Naive thymus-derived CD8-positive, alpha-beta T cell (primary cell): ENCODE data around the gene ITGB2. TPM values are rescaled to one million over a fixed set of nuclear protein-coding genes. Genes with fewer than 3 reads are reported as not detected.

Experiments
- ATAC-seq, 2 donors: fragments of 150-1000 bp; cut with Tn5 transposase in 1 of 2; sonication (Bioruptor Pico), chemical (Tn5 transposase) in 1 of 2; 1 replicate in 1 of 2; 2 replicates in 1 of 2; pipeline ENCODE4 v1.10.0; 2021; ENCODE audit warnings: mild to moderate bottlenecking in 2 of 2, moderate library complexity in 2 of 2
- POLR2A ChIA-PET: fragments of 350-600 bp; sonication (Branson Sonifier 250); formaldehyde crosslinking; loops from one replicate; lab custom pipeline; 2021; ENCODE audit warnings: antibody characterized with exemption; lab: Charles Lee
- DNase-seq, 10 donors: peaks; one replicate each; pipeline versions ENCODE4 v3.0.0 to v3.0.0-alpha.2; 2020 to 2022
- H3K27ac Mint-ChIP-seq, 10 donors: one replicate each; pipeline ENCODE4 v1.8.0; 2020 to 2022; ENCODE audit warnings: mild to moderate bottlenecking in 10 of 10, mixed read lengths in 10 of 10, moderate library complexity in 4 of 10, inconsistent platforms in 1 of 10
- H3K27me3 Mint-ChIP-seq, 5 donors: one replicate each; pipeline ENCODE4 v1.8.0; 2021 to 2022; ENCODE audit warnings: mixed read lengths in 5 of 5
- H3K36me3 Mint-ChIP-seq, 3 donors: one replicate each; pipeline ENCODE4 v1.8.0; 2020 to 2022; ENCODE audit warnings: mixed read lengths in 3 of 3, mild to moderate bottlenecking in 2 of 3, inconsistent platforms in 1 of 3
- H3K4me1 Mint-ChIP-seq, 4 donors: one replicate each; pipeline ENCODE4 v1.8.0; 2021 to 2022; ENCODE audit warnings: mixed read lengths in 4 of 4
- H3K4me3 Mint-ChIP-seq, 10 donors: one replicate each; pipeline ENCODE4 v1.8.0; 2020 to 2022; ENCODE audit warnings: mild to moderate bottlenecking in 10 of 10, mixed read lengths in 10 of 10, moderate library complexity in 6 of 10, inconsistent platforms in 1 of 10
- H3K9me3 Mint-ChIP-seq, 9 donors: one replicate each; pipeline ENCODE4 v1.8.0; 2020 to 2022; ENCODE audit warnings: mixed read lengths in 9 of 9, mild to moderate bottlenecking in 3 of 9, inconsistent platforms in 1 of 9, moderate library complexity in 1 of 9
- polyA plus RNA-seq, 3 donors: library from polyadenylated mRNA; unstranded; fragments of 300-500 nt; fragmentation: Illumina TruSeq; gene quantifications; one replicate each; pipeline ENCODE4 v1.2.3, GENCODE V29; 2021
- total RNA-seq, 8 experiments: library from RNA in 2 of 8; stranded (reverse) in 2 of 8; gene quantifications; one replicate each; pipeline ENCODE4 v1.2.3 and lab custom pipeline; 2021 to 2026

Gene ITGB2
- total RNA-seq (100 to 1,000 TPM; 177 to 180 TPM), polyA plus RNA-seq (100 to 1,000 TPM; 423 to 549 (median 524) TPM), total RNA-seq (lab: John Stamatoyannopoulos, UW) (178 to 402 (median 252) reads per million in 6 experiments)

GRCh38 chr21:44920694-44921604, at the start of gene ITGB2:
TSS of gene ITGB2 (minus strand) at chr21:44920899. CDS start at chr21:44910782, 10,117 bp downstream.
- Mint-ChIP-seq H3K9me3 (peaks cover 0 to 4% (median 0%) of the 10 kb centered on the region in 9 donors), H3K4me1 (peaks cover 42 to 88% (median 81%) of the 10 kb centered on the region in 4 donors), H3K27ac (peak within 1 kb of the TSS; percentile 92 to 99 (median 96)), H3K27me3 (no peaks in the 10 kb centered on the region), H3K4me3 (peak within 1 kb of the TSS; percentile 93 to 100 (median 98)), H3K36me3 (peaks cover 4 to 23% (median 6%) of the 10 kb centered on the region in 3 donors)
- ATAC-seq: peak; percentile 63 to 73
- DNase-seq: peak in 8 of 10 donors; percentile 38 to 80 (median 58)
- POLR2A ChIA-PET: interaction anchor here (0.9 to 16.7 kb wide), 6 partner anchors 9 to 47 kb away, joined by 4 to 703 read pairs (median 6); partner anchors contain the start of gene PTTG1IP

- Mint-ChIP-seq H3K27me3 (no peaks in the 10 kb centered on the region), H3K36me3 (peaks cover 0 to 27% (median 5%) of the 10 kb centered on the region in 3 donors), H3K9me3 (no peaks in the 10 kb centered on the region), H3K27ac (peak overlapping the region; percentile 62 to 96 (median 82)), H3K4me3 (peak overlapping the region; percentile 22 to 73 (median 64)), H3K4me1 (peaks cover 20 to 46% (median 43%) of the 10 kb centered on the region in 4 donors)
- ATAC-seq (peak; percentile 68 to 78), DNase-seq (peak in 4 of 10 donors; percentile 11 to 74 (median 24))
- POLR2A ChIA-PET: no interaction called here
Observed at GRCh38 chr21:44969931-44970755, 49.4 kb upstream of the ITGB2 start.

- H3K4me3 Mint-ChIP-seq: peak overlapping the region; percentile 22 to 73 (median 62)
- ATAC-seq: no peak
- POLR2A ChIA-PET: interaction anchor here (0.7 to 1.0 kb wide), 2 partner anchors 29 to 41 kb away, joined by 3 to 8 read pairs; partner anchors contain the start of gene SLX9
Observed at GRCh38 chr21:44969066-44969670, 48.5 kb upstream of the ITGB2 start.

GRCh38 chr21:44967082-44968047, 46.7 kb upstream of the ITGB2 start:
- H3K4me1 Mint-ChIP-seq: peaks cover 28 to 61% (median 59%) of the 10 kb centered on the region in 4 donors
- POLR2A ChIA-PET: interaction anchor here (0.9 kb wide), 1 partner anchor 21 kb away, joined by 3 read pairs; no protein-coding TSS in a partner anchor
- H3K9me3 Mint-ChIP-seq: no peaks in the 10 kb centered on the region
- H3K36me3 Mint-ChIP-seq: peaks cover 0 to 38% (median 0%) of the 10 kb centered on the region in 3 donors
- H3K27ac Mint-ChIP-seq: no peak overlapping the region
- no peaks in the 10 kb centered on the region for H3K27me3 Mint-ChIP-seq
- ATAC-seq (no peak), DNase-seq (no peak)
- peak overlapping the region in 4 of 10 donors; percentile 27 to 63 (median 48) for H3K4me3 Mint-ChIP-seq

More at GRCh38 chr21:44969066-44969670, 48.5 kb upstream of the ITGB2 start:
- H3K27ac Mint-ChIP-seq: peak overlapping the region; percentile 62 to 96 (median 82)
- DNase-seq: no peak
- H3K27me3 Mint-ChIP-seq: no peaks in the 10 kb centered on the region
- H3K9me3 Mint-ChIP-seq: no peaks in the 10 kb centered on the region
- H3K4me1 Mint-ChIP-seq: peaks cover 27 to 54% (median 52%) of the 10 kb centered on the region in 4 donors
- peaks cover 0 to 28% (median 4%) of the 10 kb centered on the region in 3 donors for H3K36me3 Mint-ChIP-seq

GRCh38 chr21:44966135-44967081, 45.7 kb upstream of the ITGB2 start:
- Mint-ChIP-seq H3K4me3 (peak overlapping the region in 7 of 10 donors; percentile 13 to 63 (median 53)), H3K27ac (peak overlapping the region in 1 of 10 donors; percentile 31), H3K9me3 (no peaks in the 10 kb centered on the region), H3K4me1 (peaks cover 28 to 62% (median 60%) of the 10 kb centered on the region in 4 donors), H3K27me3 (no peaks in the 10 kb centered on the region), H3K36me3 (peaks cover 0 to 47% (median 0%) of the 10 kb centered on the region in 3 donors)
- POLR2A ChIA-PET: interaction anchor here (0.9 to 1.3 kb wide), 2 partner anchors 20 to 23 kb away, joined by 3 read pairs; no protein-coding TSS in a partner anchor
- ATAC-seq: no peak
- DNase-seq: no peak

GRCh38 chr21:44965251-44966022, 44.7 kb upstream of the ITGB2 start:
- POLR2A ChIA-PET: interaction anchor here (0.6 to 1.3 kb wide), 3 partner anchors 12 to 487 kb away, joined by 3 to 4 read pairs (median 3); no protein-coding TSS in a partner anchor
- peaks cover 28 to 60% (median 58%) of the 10 kb centered on the region in 4 donors for H3K4me1 Mint-ChIP-seq
- peak; percentile 62 for ATAC-seq
- H3K27me3 Mint-ChIP-seq: no peaks in the 10 kb centered on the region
- peak in 3 of 10 donors; percentile 20 to 34 (median 33) for DNase-seq
- H3K4me3 Mint-ChIP-seq: peak overlapping the region; percentile 33 to 85 (median 66)
- peak overlapping the region in 4 of 10 donors; percentile 0 to 84 (median 34) for H3K27ac Mint-ChIP-seq
- peaks cover 0 to 56% (median 5%) of the 10 kb centered on the region in 3 donors for H3K36me3 Mint-ChIP-seq
- H3K9me3 Mint-ChIP-seq: no peaks in the 10 kb centered on the region

- Mint-ChIP-seq H3K36me3 (peaks cover 0 to 58% (median 9%) of the 10 kb centered on the region in 3 donors), H3K9me3 (no peaks in the 10 kb centered on the region), H3K27me3 (no peaks in the 10 kb centered on the region), H3K4me1 (peaks cover 21 to 50% (median 48%) of the 10 kb centered on the region in 4 donors), H3K4me3 (peak overlapping the region in 8 of 10 donors; percentile 2 to 85 (median 56)), H3K27ac (peak overlapping the region in 4 of 10 donors; percentile 27 to 84 (median 60))
- POLR2A ChIA-PET: no interaction called here
- DNase-seq: no peak
- no peak for ATAC-seq
Observed at GRCh38 chr21:44964381-44964780, 43.7 kb upstream of the ITGB2 start.

- POLR2A ChIA-PET: no interaction called here
- H3K4me1 Mint-ChIP-seq: peaks cover 17 to 34% (median 34%) of the 10 kb centered on the region in 4 donors
- no peaks in the 10 kb centered on the region for H3K27me3 Mint-ChIP-seq
- no peaks in the 10 kb centered on the region for H3K9me3 Mint-ChIP-seq
- ATAC-seq: no peak
- H3K4me3 Mint-ChIP-seq: no peak overlapping the region
- DNase-seq: peak in 1 of 10 donors; percentile 6
- H3K27ac Mint-ChIP-seq: peak overlapping the region in 1 of 10 donors; percentile 65
- peaks cover 0 to 59% (median 14%) of the 10 kb centered on the region in 3 donors for H3K36me3 Mint-ChIP-seq
Observed at GRCh38 chr21:44962403-44962966, 41.8 kb upstream of the ITGB2 start.
